ENCODE measurements around the gene GGCT.

GGCT gene

DNA sequence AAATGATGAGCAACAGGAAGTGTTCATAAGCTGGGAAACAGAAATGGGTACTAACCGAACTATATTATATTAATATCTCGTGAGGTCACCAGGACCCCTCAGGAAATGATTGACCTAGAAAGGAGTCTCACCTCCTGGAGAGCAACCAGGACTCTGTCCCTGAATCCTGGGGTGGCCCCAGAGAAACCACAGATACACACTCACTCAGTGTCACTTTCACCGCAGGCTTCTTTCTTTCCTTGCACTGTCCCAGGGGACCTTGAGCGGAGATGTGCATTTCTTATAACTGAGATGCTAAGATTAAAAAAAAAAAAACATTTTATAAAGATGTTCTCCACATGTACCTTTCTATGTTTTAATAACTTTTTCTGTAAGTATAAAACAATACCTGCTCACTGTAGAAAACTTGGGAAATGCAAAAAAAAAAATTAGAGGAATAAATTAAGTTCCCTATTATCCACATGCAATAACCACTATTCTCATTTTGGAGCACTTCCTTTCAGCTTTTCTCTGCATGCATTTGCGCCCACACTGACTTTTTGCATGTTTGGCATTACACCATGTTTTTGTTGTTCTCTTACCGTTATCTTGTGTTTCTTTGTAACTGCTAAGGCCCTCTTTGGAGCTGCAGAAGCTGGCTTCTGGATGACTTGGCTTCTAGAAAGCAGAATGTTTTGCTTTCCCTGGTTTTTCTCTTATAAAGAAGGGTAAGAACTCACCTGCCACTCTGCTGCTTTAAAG is 41.1 kb downstream of the GGCT start:
- DNase-seq (ENCODE audit: low spot score), result no peak

DNA sequence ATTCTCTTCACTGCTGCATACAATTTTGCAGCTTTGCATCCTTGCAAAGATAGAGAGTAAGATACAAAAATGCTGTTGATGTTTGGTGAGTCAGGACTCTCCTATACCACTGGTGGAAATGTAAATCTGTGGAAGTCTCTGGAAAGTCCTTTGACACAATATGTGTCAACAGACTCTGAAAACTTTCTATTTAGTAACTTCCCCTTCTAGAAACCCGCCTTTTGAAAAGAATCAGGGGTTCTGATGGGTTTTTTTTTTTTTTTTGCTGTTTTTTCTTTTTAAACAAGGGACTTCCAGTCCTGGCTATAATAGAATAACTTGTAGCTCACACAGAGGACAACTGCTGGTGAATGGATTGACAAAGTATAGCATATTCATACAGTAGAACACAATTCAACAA is 42.5 kb downstream of the GGCT start:
- no peak for DNase-seq (ENCODE audit: low spot score)

DNA sequence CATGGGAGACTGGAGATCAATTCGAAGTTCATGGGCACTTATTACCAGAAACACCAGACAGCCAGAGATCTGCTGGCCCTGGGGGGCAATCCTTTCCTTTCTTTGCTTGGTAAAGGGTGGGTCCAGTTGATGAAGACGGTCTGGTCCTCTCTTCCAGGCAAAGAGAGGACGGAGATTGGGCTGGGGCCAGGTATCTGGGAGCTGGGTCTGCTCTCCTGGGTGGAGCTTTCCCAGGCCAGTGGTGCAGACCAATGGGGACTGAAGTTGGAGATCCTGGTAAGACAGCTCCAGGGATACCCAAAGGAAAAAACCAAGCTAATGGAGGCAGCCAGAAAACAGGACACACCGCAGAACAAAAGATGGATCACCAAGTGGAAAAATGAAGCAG is 44.4 kb downstream of the GGCT start:
- no peak for DNase-seq (ENCODE audit: low spot score)

DNA sequence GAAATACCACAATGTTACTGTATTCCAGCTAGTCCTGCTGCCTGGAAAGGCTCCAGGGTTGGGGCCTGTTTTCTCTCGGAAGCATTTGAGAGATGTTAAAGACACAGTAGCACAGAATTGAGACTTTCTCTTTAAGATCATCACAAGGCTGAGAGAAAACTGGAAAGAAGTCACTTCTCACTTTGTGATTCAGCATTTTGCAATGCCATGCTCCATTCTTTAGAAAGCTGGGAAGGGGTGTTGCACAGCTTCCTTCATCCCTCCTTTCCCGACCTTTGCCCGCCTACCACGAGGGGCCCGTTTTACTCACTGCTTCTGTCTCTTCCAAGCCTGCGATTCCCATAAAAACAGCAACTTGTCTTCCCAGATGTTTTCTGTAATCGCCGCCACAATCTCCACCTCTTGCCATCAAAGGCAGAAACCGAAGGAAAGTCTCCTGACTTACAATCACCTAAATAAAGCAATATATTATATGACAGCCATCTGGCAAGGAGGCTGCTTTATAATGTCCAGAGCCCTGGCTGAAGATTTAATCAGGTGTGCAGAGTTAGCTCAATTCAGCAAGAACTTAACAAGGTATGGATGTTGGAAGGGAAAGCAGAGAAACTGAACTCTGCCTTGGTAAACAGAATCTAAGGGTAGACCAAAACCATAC is 44.9 kb downstream of the GGCT start:
- no peak for DNase-seq (ENCODE audit: low spot score)

DNA sequence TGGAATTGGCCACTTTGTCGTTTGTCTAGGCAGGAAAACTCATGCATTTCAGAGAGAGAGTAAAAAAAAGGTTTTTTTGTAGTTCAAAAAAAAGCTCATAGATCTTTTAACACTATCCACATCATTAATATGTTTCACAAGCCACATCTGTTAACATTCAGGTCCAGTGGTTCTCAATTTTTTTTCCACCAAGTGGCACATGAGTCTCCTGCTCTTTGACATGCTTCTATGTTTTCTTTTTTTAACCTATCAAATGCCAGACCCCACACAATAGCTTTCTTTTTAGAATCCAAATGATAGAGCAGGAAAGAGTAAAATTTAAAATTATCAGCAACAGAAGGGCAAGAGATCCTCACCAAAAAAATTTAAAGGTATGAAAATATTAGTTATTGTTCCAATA is 46.3 kb downstream of the GGCT start:
- no peak for DNase-seq (ENCODE audit: low spot score)

DNA sequence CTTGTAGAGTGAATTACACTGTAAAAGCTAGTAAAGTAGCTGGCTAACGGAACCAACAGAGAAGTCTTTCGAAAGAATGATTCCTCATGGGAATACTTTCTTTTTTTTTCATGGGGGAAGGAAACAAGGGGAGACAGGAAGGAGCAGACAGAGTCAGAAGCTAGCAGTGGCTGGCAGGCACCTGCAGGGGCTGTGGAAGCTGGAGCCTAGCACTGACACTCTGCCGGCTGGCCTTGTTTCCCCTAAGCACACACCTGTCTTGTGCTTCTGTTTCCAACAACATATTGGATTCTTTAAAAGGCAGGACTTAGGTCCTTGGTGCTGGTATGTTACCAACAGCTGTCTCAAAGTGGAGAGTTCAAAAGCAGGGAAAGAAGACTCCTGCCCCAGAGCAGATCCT is 50.7 kb downstream of the GGCT start:
- DNase-seq (ENCODE audit: low spot score), result no peak

DNA sequence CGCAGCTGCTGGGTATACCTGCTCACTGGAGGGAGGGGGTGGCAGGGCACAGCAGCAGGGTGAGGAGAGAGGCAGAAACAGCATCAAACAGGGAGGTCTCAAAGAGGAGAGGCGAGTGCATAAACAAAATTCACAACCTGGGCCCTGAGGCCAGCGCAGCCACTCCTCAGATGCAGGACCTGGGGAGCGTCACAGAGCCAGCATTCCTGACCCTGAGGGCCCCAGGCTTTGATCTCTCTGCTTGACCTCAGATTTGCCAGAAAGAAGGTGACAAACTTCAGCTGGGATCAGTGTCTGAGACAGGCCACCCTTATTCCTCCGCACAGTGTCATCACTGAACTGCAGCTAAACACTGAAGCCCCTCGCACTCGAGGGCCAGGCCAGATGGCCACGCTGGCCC is 51.6 kb downstream of the GGCT start:
- DNase-seq (ENCODE audit: low spot score), result no peak

DNA sequence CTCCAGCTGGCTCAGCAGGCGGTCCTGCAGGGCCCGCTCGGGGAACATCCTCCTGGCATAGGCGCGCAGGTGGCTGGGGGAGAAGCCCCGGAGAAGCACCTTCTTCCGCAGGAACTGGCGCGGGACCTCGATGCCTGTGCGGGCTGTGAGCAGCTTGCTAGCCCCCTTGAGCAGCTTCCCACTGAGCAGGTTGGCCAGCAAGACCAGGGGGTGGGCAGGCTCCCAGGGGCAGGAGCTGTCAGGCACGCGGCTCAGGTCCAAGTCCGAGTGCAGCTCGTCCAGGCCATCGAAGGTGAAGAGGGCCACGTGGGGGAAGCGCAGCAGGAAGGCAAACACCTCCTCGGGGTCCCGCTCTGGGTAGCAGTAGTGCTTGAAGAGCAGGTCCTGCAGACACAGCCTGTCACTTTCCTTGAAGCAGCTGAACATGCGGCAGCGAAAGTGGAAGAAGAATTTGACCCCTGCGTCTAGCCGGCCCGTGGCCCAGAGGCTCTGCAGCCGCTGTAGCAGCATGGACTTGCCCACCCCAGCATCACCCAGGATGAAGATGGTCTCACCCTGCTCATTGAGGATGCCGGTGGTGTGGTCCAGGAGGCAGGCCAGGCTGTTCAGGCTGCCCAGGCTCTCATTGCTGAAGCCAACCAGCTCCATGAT is 52.2 kb downstream of the GGCT start:
- no peak for DNase-seq (ENCODE audit: low spot score)

DNA sequence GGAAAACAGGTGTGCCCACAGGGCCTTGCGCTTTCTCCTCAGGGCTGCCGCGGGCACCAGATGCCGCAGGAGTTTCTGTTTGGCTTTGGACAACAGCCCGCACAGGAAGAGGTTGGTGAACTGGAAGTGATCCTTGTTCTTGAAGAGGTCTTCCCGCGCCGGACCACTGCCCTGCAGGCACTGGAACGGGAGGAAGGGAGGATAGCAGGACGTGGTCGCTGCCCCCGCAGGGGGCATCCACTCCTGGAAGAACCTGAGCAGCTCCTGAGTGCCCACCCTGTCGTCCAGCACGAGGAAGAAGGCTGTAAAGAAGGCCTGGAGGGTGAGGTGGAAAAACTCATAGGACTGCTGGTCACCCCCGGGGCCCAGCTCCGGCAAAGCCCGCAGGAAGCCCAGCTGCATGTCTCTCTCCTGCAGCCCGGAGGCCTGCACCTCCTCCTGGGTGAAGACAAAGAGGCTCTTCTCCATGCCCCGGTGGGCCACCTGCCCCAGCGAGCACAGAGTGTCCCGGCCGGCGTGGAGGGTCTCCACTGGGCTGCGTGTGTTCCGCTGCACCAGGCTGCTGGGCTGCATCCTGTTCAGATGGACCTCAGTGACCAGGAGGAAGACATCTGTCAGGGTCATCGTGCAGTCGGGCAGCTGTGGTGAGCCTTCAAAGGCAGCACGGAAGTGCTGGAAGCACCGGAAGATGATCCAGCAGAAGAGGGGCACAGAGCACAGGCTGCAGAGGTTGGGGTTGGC is 52.9 kb downstream of the GGCT start:
- DNase-seq (ENCODE audit: low spot score), result no peak

DNA sequence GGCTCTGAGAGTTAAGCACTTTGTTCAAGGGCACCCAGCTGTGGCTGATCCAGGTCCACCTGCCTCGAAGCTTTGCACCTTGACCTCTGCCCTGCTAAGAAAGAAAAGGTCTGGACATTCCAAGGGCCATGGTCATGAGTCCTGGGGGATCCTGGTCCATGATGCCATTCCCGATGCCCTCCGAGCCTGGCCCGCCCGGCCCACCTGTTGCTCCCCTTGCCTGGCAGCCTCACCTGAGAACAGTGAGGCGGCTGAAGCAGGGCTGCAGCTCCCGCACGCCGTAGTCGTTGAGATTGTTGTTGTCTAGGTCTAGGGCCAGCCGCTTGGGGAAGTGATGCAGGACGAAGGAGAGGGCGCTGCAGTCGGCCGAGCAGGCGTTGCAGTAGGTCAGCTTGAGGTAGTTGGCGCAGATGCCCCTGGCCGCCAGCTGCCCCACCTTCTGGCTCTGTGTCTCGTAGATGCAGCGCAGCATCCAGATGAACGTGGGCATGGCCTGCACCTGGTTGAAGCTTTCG is 53.6 kb downstream of the GGCT start:
- DNase-seq (ENCODE audit: low spot score), result no peak

DNA sequence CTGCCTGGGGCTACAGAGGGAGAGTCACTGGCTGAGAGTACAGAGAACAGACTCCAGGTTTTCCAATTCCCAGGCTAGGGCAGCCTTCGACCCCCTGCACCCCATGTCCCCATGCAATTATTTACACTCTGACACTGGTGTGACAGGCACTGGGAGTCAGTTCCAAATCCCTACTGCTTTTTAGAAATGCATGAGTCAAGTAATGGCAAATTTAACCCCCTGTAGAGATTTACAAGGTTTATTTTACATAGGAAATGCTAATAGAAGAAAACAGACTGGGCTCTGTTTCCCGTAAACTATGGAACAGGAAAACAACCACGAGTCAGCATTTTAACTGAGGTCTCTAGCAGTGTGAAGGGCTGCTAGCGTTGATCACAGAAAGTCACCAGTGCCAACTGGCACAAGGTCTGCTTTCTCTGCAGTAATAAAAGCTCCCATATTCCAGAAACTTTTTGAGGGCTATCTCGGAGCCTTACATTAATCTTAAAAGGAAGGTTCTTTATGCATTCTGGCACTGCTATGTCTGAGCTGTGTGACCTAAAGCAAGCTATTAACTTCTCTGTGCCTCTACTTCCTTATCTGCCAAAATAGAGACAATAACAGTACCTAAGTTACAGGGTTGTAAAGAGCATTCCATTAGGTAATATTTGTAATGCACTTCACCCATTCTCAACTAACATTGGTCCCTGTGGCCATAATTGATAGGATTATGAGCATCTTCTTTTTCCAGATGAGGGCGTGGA is 54.2 kb downstream of the GGCT start:
- DNase-seq (ENCODE audit: low spot score), result no peak

DNA sequence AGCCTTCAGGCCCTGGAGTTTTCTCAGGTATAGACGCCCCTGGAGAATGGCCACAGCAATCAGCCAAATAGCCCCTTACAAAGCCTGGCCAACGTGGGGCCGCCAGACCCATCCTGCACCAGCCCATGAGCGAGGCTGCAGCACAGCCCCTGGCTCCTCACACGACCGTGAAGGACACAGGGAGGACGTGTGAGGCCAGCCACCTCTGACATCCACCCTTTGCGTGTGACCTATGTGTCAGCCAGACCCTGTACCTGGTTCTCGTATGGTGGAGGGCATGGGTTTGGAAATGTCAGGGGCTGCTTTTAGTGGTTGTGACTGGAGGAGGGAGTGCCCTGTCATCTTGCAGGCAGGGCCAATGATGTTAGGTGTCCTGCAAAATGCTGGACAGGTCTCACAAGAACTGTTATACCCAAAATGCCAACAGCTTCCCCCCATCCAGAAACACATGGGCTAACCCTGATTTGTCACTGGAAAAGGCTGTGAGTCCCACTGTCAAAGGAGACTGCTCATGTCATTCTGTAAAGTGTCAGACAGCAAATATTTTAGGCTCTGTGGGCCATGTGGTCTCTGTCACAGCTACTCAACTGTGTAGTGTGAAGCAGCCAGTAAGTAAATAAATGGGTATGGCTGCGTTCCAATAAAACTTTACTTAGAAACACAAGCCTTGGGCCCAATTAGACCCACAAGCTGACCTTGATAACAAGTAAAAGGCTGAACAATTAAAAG is 56.0 kb downstream of the GGCT start:
- DNase-seq (ENCODE audit: low spot score), result no peak

DNA sequence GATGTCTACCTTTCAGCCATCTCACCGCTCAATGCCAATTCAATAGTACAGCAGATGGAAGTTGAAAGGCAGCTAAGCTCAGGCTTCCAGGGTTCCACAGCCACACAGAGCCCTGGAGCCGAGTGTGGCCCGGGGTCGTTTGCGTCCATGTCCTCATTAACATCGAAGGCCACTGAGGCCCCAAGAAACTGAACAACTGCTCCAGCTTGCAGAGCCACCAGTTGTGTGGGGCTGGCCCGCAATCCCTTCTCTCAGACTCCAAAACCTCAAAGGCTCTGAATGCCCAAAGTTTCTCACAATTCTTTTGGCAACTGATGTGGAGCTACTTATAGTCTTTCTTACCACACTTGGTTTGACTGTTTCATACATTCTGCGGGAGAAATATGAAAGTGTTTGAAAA is 57.2 kb downstream of the GGCT start:
- DNase-seq (ENCODE audit: low spot score), result no peak
